HepG2 (cell line): ENCODE data around the gene SREBF1.

ENCODE experiments used
- BCLAF1 ChIP-seq: fragments of 450-650 bp; IDR thresholded peaks from 2 replicates; pipeline ENCODE4 v1.6.1; 2017; ENCODE audit warnings: mild to moderate bottlenecking
- CREM ChIP-seq, 2 experiments: sonication (generic) in 1 of 2; formaldehyde crosslinking in 1 of 2; IDR thresholded peaks; 2 replicates each; pipeline versions ENCODE4 v1.4.0 to v1.6.1; 2016 to 2020; ENCODE audit warnings: antibody characterized with exemption in 1 of 2, mild to moderate bottlenecking in 1 of 2, missing genetic modification reagents in 1 of 2
- KAT8 ChIP-seq: IDR thresholded peaks from 2 replicates; pipeline ENCODE4 v1.6.1; 2016; ENCODE audit warnings: missing genetic modification reagents, missing compliant biosample characterization
- MAFK ChIP-seq, 2 experiments: IDR thresholded peaks in 1 of 2; conservative IDR thresholded peaks in 1 of 2; 2 replicates each; pipeline ENCODE4 v1.6.1; 2011; ENCODE audit warnings: improper control_type of control experiment in 2 of 2, low read length in 2 of 2
- SMYD3 ChIP-seq: sonication (generic); formaldehyde crosslinking; IDR thresholded peaks from 2 replicates; pipeline ENCODE4 v1.8.1; 2023; ENCODE audit warnings: mild to moderate bottlenecking, missing genetic modification reagents
- ZFX ChIP-seq: sonication (generic); formaldehyde crosslinking; IDR thresholded peaks from 2 replicates; pipeline ENCODE4 v1.4.0; 2020; ENCODE audit warnings: mild to moderate bottlenecking, low read depth, missing genetic modification reagents, moderate library complexity
- ZNF205 ChIP-seq: IDR thresholded peaks from 2 replicates; pipeline ENCODE4 v1.6.1; 2018; ENCODE audit warnings: missing biosample characterization, missing genetic modification reagents
- ZNF660 ChIP-seq: sonication (generic); formaldehyde crosslinking; IDR thresholded peaks from 2 replicates; pipeline ENCODE4 v1.5.1; 2020; ENCODE audit warnings: mild to moderate bottlenecking, low read depth, missing genetic modification reagents, borderline replicate concordance
- TF ChIP-seq, protein P1 (sequence below): sonication (generic); formaldehyde crosslinking; IDR thresholded peaks from 2 replicates; pipeline ENCODE4 v1.5.0; 2020; ENCODE audit warnings: mild to moderate bottlenecking, missing genetic modification reagents

DNA sequence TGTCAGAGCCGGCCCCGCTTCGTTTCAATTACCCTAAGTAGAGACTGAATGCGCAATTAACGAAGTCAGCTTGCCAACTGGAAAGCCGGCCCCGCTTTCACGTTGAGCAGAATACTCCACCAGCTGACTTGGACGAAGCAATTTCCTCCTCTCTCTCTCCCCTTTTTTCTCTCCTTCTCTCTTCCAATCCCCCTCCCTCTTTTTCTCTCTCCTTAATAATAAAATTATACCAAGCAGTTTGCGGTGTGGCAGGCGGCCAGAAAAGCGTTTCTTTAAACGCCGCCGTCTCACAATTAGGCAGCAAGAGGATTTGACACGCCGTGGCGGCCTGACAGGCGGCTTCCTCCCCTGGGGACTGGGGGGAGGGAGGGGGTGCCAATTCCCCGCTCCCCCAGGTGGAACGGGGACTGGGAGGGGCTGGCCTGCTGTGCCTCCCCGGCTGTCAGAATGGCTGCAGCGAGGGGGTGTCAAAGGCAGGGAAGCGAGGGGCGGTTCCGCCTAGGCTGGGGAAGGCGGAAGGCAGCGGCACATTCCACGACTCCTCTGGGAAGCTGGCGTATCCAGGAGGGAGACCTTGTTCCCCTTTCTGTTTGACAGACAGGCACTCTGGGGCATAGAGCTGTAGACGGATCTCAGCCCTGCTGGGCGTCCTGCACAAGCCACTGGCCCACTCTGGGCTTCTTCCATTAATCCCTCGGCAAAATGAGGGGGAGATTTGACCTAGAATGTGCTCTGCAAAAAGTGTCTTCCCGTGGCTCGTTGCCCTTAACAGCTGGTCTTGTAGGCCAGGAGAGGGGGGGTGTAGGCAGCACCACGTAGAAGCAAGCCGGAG lies 52.7 kb downstream of the SREBF1 start:
- TF ChIP-seq ZNF660 (CRISPR knock-in tag) (no peak), MAFK (conservative IDR thresholded peaks at IDR 0.05 in 1 of 2, IDR thresholded peaks at IDR 0.05 in 1 of 2; ENCODE audit: low read length in 2 of 2) (no peak), BCLAF1 (no peak), ZNF205 (CRISPR knock-in tag) (no peak), KAT8 (no peak), CREM (IDR thresholded peaks at IDR 0.05) (no peak), CREM (CRISPR knock-in tag; IDR thresholded peaks at IDR 0.05) (no peak), SMYD3 (CRISPR knock-in tag) (no peak), ZFX (no peak)
- TF ChIP-seq, protein P1, sequence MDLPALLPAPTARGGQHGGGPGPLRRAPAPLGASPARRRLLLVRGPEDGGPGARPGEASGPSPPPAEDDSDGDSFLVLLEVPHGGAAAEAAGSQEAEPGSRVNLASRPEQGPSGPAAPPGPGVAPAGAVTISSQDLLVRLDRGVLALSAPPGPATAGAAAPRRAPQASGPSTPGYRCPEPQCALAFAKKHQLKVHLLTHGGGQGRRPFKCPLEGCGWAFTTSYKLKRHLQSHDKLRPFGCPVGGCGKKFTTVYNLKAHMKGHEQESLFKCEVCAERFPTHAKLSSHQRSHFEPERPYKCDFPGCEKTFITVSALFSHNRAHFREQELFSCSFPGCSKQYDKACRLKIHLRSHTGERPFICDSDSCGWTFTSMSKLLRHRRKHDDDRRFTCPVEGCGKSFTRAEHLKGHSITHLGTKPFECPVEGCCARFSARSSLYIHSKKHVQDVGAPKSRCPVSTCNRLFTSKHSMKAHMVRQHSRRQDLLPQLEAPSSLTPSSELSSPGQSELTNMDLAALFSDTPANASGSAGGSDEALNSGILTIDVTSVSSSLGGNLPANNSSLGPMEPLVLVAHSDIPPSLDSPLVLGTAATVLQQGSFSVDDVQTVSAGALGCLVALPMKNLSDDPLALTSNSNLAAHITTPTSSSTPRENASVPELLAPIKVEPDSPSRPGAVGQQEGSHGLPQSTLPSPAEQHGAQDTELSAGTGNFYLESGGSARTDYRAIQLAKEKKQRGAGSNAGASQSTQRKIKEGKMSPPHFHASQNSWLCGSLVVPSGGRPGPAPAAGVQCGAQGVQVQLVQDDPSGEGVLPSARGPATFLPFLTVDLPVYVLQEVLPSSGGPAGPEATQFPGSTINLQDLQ (CRISPR knock-in tag), result no peak
